SU-DHL-6 (cell line): Measurements from ENCODE around the gene TBCA.

Source experiments
- H2AFZ ChIP-seq: fragments of 200-600 bp; sonication (generic); 2 replicates; pipeline ENCODE4 v1.6.1; 2014; ENCODE audit warnings: low read depth, mild to moderate bottlenecking, moderate library complexity, mixed read lengths, antibody characterized with exemption, low read length; ENCODE audit not compliant: severe bottlenecking
- H3F3A ChIP-seq: fragments of 200-600 bp; shearing (Covaris generic); 2 replicates; pipeline ENCODE4 v1.6.0; 2016; ENCODE audit warnings: antibody characterized with exemption, mild to moderate bottlenecking; ENCODE audit not compliant: insufficient read depth
- H3K27ac ChIP-seq: fragments of 200-600 bp; sonication (generic); 2 replicates; pipeline ENCODE4 v1.5.1; 2016; ENCODE audit warnings: low read depth, mild to moderate bottlenecking, low read length, moderate library complexity, mixed read lengths
- H3K27me3 ChIP-seq: fragments of 200-600 bp; sonication (generic), shearing (Covaris generic); 2 replicates; pipeline ENCODE4 v1.6.0; 2014; ENCODE audit warnings: mild to moderate bottlenecking, low read length
- H3K36me3 ChIP-seq: fragments of 200-600 bp; sonication (generic); 2 replicates; pipeline ENCODE4 v1.6.1; 2014; ENCODE audit warnings: mild to moderate bottlenecking, low read length, mixed read lengths
- H3K4me2 ChIP-seq: fragments of 300-600, 200-600 bp; shearing (Covaris generic), sonication (generic); 2 replicates; pipeline ENCODE4 v1.6.0; 2014; ENCODE audit warnings: low read length, low read depth, mild to moderate bottlenecking; ENCODE audit not compliant: poor library complexity, severe bottlenecking
- H3K4me3 ChIP-seq: fragments of 200-600 bp; sonication (generic); 2 replicates; pipeline ENCODE4 v1.5.1; 2014; ENCODE audit warnings: antibody characterized with exemption, low read length, mild to moderate bottlenecking, mixed read lengths; ENCODE audit not compliant: insufficient read depth, poor library complexity, severe bottlenecking
- H3K79me2 ChIP-seq: fragments of 200-600 bp; sonication (generic); 2 replicates; pipeline ENCODE4 v1.6.1; 2014; ENCODE audit warnings: mild to moderate bottlenecking, low read length, moderate library complexity; ENCODE audit not compliant: insufficient read depth
- H3K9ac ChIP-seq: fragments of 200-600 bp; sonication (generic); 2 replicates; pipeline ENCODE4 v1.7.0; 2014; ENCODE audit warnings: mild to moderate bottlenecking, low read length
- H3K9me2 ChIP-seq: fragments of 200-600 bp; sonication (generic); replicated peaks from 2 replicates; pipeline ENCODE4 v1.6.1; 2014; ENCODE audit warnings: low read length; ENCODE audit not compliant: insufficient read depth
- H3K9me3 ChIP-seq: fragments of 200-600 bp; sonication (generic); 2 replicates; pipeline ENCODE4 v1.6.1; 2014; ENCODE audit warnings: low read length, mixed read lengths; ENCODE audit not compliant: insufficient read depth
- H4K20me1 ChIP-seq: fragments of 200-600 bp; sonication (generic); 2 replicates; pipeline ENCODE4 v1.6.1; 2014; ENCODE audit warnings: low read depth, mild to moderate bottlenecking, antibody characterized with exemption, low read length, moderate library complexity, mixed read lengths
- CTCF ChIP-seq: fragments of 200-600 bp; sonication (generic); IDR thresholded peaks from one replicate; pipeline ENCODE4 v1.5.1; 2017; ENCODE audit warnings: antibody characterized with exemption, mild to moderate bottlenecking, low read length, moderate library complexity; ENCODE audit not compliant: insufficient read depth, poor library complexity, severe bottlenecking
- EZH2phosphoT487 ChIP-seq: fragments of 200-600 bp; sonication (generic), shearing (Covaris generic); conservative IDR thresholded peaks from 2 replicates; pipeline ENCODE4 v1.6.1; 2018; ENCODE audit warnings: mild to moderate bottlenecking, antibody characterized with exemption, low read length, moderate library complexity, mixed read lengths

Gene TBCA

GRCh38 chr5:77651343-77651742, 124.8 kb downstream of the TBCA start:
- no peaks in the 10 kb centered on the region for H3K27me3 ChIP-seq

GRCh38 chr5:77650686-77651085, 125.5 kb downstream of the TBCA start:
- Histone ChIP-seq H3K27me3 (no peaks in the 10 kb centered on the region), H3F3A (no peaks in the 10 kb centered on the region)
- TF ChIP-seq CTCF = no peak
- no peak for TF ChIP-seq EZH2phosphoT487

More at GRCh38 chr5:77651343-77651742, 124.8 kb downstream of the TBCA start:
- Histone ChIP-seq H3K9ac (no peak overlapping the region), H3K9me3 (no peaks in the 10 kb centered on the region), H3K4me3 (no peak overlapping the region), H3K9me2 (no peaks in the 10 kb centered on the region), H3K36me3 (no peaks in the 10 kb centered on the region), H3F3A (no peaks in the 10 kb centered on the region), H2AFZ (no peak overlapping the region), H3K4me2 (no peak overlapping the region), H4K20me1 (no peaks in the 10 kb centered on the region), H3K27ac (no peak overlapping the region), H3K79me2 (no peaks in the 10 kb centered on the region)
- TF ChIP-seq EZH2phosphoT487 (no peak), CTCF (no peak)

GRCh38 chr5:77649776-77650175, 126.4 kb downstream of the TBCA start:
- no peaks in the 10 kb centered on the region for H3K27me3 ChIP-seq
- no peaks in the 10 kb centered on the region for H4K20me1 ChIP-seq
- H3K9ac ChIP-seq = no peak overlapping the region
- no peaks in the 10 kb centered on the region for H3K79me2 ChIP-seq
- H3K4me2 ChIP-seq = no peak overlapping the region
- TF ChIP-seq EZH2phosphoT487 (no peak), CTCF (no peak)
- H3K4me3 ChIP-seq = no peak overlapping the region
- no peaks in the 10 kb centered on the region for H3K9me2 ChIP-seq
- no peak overlapping the region for H3K27ac ChIP-seq
- no peaks in the 10 kb centered on the region for H3K36me3 ChIP-seq
- no peak overlapping the region for H2AFZ ChIP-seq
- no peaks in the 10 kb centered on the region for H3K9me3 ChIP-seq
- no peaks in the 10 kb centered on the region for H3F3A ChIP-seq

More at GRCh38 chr5:77650686-77651085, 125.5 kb downstream of the TBCA start:
- no peak overlapping the region for H3K4me3 ChIP-seq
- no peak overlapping the region for H3K9ac ChIP-seq
- H3K79me2 ChIP-seq = no peaks in the 10 kb centered on the region
- no peaks in the 10 kb centered on the region for H3K9me3 ChIP-seq
- H2AFZ ChIP-seq = no peak overlapping the region
- H3K36me3 ChIP-seq = no peaks in the 10 kb centered on the region
- no peaks in the 10 kb centered on the region for H4K20me1 ChIP-seq
- H3K9me2 ChIP-seq = no peaks in the 10 kb centered on the region
- no peak overlapping the region for H3K27ac ChIP-seq
- no peak overlapping the region for H3K4me2 ChIP-seq
